ENCODE measurements around the gene NFATC2.

- TF ChIP-seq SP1 (IDR thresholded peaks at IDR 0.05; ENCODE audit: low read depth, low read length) (no peak), GTF2F1 (IDR thresholded peaks at IDR 0.05; ENCODE audit: borderline replicate concordance, low read depth, low read length) (no peak), POLR2AphosphoS5 (IDR thresholded peaks at IDR 0.05; ENCODE audit: low read depth, low read length) (no peak), EZH2 (IDR thresholded peaks at IDR 0.05; ENCODE audit: low read depth, low read length, severe bottlenecking) (no peak)
- TF ChIP-seq, protein P1, sequence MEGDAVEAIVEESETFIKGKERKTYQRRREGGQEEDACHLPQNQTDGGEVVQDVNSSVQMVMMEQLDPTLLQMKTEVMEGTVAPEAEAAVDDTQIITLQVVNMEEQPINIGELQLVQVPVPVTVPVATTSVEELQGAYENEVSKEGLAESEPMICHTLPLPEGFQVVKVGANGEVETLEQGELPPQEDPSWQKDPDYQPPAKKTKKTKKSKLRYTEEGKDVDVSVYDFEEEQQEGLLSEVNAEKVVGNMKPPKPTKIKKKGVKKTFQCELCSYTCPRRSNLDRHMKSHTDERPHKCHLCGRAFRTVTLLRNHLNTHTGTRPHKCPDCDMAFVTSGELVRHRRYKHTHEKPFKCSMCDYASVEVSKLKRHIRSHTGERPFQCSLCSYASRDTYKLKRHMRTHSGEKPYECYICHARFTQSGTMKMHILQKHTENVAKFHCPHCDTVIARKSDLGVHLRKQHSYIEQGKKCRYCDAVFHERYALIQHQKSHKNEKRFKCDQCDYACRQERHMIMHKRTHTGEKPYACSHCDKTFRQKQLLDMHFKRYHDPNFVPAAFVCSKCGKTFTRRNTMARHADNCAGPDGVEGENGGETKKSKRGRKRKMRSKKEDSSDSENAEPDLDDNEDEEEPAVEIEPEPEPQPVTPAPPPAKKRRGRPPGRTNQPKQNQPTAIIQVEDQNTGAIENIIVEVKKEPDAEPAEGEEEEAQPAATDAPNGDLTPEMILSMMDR (IDR thresholded peaks at IDR 0.05; ENCODE audit: control extremely low read depth in 1 of 3, insufficient read depth in 1 of 3, low read depth in 1 of 3, low read length in 3 of 3): no peak
Measured at GRCh38 chr20:51431321-51431720, 111.2 kb downstream of the NFATC2 start.
